Astrocyte (in vitro differentiated cells and primary cell): Measurements from ENCODE around the gene CERS6. TPM values are rescaled to one million over a fixed set of nuclear protein-coding genes. Genes with fewer than 3 reads are reported as not detected.

Source experiments
- DNase-seq: peaks from one replicate; pipeline ENCODE4 v3.0.0-alpha.2; 2010; ENCODE audit warnings: low read depth
- FAIRE-seq: peaks from 2 replicates; lab custom pipeline; 2011; peaks lifted over from hg19 to GRCh38; lab: Jason Lieb, UNC
- H2AFZ ChIP-seq: 2 replicates; pipeline ENCODE4 v1.6.0; 2012; ENCODE audit warnings: low read depth, low read length, inconsistent platforms
- H3K27ac ChIP-seq: 2 replicates; pipeline ENCODE4 v1.5.1; 2011; ENCODE audit warnings: low read depth, low read length, inconsistent platforms
- H3K27me3 ChIP-seq: 2 replicates; pipeline ENCODE4 v1.6.0; 2011; ENCODE audit warnings: low read length, inconsistent platforms; ENCODE audit not compliant: insufficient read depth
- H3K36me3 ChIP-seq: 2 replicates; pipeline ENCODE4 v1.5.1; 2011; ENCODE audit warnings: low read length, inconsistent platforms; ENCODE audit not compliant: insufficient read depth
- H3K4me1 ChIP-seq: 2 replicates; pipeline ENCODE4 v1.5.1; 2011; ENCODE audit warnings: low read length, inconsistent platforms; ENCODE audit not compliant: insufficient read depth
- H3K4me2 ChIP-seq: 2 replicates; pipeline ENCODE4 v1.6.0; 2012; ENCODE audit warnings: low read length, inconsistent platforms
- H3K4me3 ChIP-seq: 2 replicates; pipeline ENCODE4 v1.5.1; 2011; ENCODE audit warnings: low read depth, mild to moderate bottlenecking, low read length, inconsistent platforms; ENCODE audit not compliant: insufficient read depth
- H3K79me2 ChIP-seq: 2 replicates; pipeline ENCODE4 v1.6.0; 2012; ENCODE audit warnings: mild to moderate bottlenecking, low read length, inconsistent platforms; ENCODE audit not compliant: insufficient read depth
- H3K9ac ChIP-seq: 2 replicates; pipeline ENCODE4 v1.6.0; 2012; ENCODE audit warnings: mild to moderate bottlenecking, low read length, inconsistent platforms
- H3K9me3 ChIP-seq: 2 replicates; pipeline ENCODE4 v1.5.1; 2012; ENCODE audit warnings: low read depth, mild to moderate bottlenecking, low read length, inconsistent platforms; ENCODE audit not compliant: insufficient read depth
- H4K20me1 ChIP-seq: 2 replicates; pipeline ENCODE4 v1.6.0; 2012; ENCODE audit warnings: low read length, inconsistent platforms; ENCODE audit not compliant: insufficient read depth
- H3K27ac Mint-ChIP-seq: one replicate; pipeline ENCODE4 v1.8.0; 2021; ENCODE audit warnings: mild to moderate bottlenecking, mixed read lengths; ENCODE audit not compliant: unreplicated experiment
- H3K27me3 Mint-ChIP-seq: one replicate; pipeline ENCODE4 v1.8.0; 2021; ENCODE audit warnings: low read depth, mixed read lengths; ENCODE audit not compliant: unreplicated experiment
- H3K36me3 Mint-ChIP-seq: one replicate; pipeline ENCODE4 v1.8.0; 2021; ENCODE audit warnings: low read depth, mixed read lengths; ENCODE audit not compliant: unreplicated experiment
- H3K4me1 Mint-ChIP-seq: one replicate; pipeline ENCODE4 v1.8.0; 2021; ENCODE audit warnings: low read depth, mixed read lengths; ENCODE audit not compliant: unreplicated experiment
- H3K4me3 Mint-ChIP-seq: one replicate; pipeline ENCODE4 v1.8.0; 2021; ENCODE audit warnings: mild to moderate bottlenecking, moderate library complexity, mixed read lengths; ENCODE audit not compliant: unreplicated experiment
- H3K9me3 Mint-ChIP-seq: one replicate; pipeline ENCODE4 v1.8.0; 2021; ENCODE audit warnings: mild to moderate bottlenecking, mixed read lengths; ENCODE audit not compliant: unreplicated experiment
- EZH2 ChIP-seq: IDR thresholded peaks from 2 replicates; pipeline ENCODE4 v1.6.1; 2012; ENCODE audit warnings: mild to moderate bottlenecking, low read length, inconsistent platforms; ENCODE audit not compliant: insufficient read depth
- total RNA-seq: library from RNA; stranded (reverse); gene quantifications from 2 replicates; pipeline ENCODE4 v1.2.1, GENCODE V29; 2021
- TF ChIP-seq, protein P1 (sequence below): IDR thresholded peaks from 2 replicates; pipeline ENCODE4 v1.5.1; 2011; ENCODE audit warnings: low read depth, mild to moderate bottlenecking, inconsistent platforms, low read length, moderate library complexity; ENCODE audit not compliant: insufficient read depth

CERS6 gene
- total RNA-seq, 1 donor from 2014 or later: 23.4 TPM

DNA sequence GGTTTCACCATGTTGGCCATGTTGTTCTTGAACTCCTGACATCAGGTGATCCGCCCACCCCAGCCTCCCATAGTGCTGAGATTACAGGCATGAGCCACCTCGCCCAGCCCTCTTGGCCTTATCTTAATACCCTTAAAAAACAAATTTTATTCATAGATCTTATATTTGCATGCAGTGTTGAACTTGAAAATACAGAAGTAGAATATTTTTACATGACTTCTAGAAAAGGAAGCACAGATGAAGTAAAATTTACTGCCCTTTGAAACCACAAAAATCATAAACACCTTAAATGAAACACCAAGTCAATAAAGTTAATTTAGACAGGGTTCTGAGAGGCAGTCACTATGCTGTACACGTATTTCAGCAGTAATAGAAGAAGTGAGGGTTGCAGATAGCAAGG is 145.7 kb downstream of the CERS6 start:
- TF ChIP-seq, protein P1, sequence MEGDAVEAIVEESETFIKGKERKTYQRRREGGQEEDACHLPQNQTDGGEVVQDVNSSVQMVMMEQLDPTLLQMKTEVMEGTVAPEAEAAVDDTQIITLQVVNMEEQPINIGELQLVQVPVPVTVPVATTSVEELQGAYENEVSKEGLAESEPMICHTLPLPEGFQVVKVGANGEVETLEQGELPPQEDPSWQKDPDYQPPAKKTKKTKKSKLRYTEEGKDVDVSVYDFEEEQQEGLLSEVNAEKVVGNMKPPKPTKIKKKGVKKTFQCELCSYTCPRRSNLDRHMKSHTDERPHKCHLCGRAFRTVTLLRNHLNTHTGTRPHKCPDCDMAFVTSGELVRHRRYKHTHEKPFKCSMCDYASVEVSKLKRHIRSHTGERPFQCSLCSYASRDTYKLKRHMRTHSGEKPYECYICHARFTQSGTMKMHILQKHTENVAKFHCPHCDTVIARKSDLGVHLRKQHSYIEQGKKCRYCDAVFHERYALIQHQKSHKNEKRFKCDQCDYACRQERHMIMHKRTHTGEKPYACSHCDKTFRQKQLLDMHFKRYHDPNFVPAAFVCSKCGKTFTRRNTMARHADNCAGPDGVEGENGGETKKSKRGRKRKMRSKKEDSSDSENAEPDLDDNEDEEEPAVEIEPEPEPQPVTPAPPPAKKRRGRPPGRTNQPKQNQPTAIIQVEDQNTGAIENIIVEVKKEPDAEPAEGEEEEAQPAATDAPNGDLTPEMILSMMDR: no peak
- no peak for TF ChIP-seq EZH2

DNA sequence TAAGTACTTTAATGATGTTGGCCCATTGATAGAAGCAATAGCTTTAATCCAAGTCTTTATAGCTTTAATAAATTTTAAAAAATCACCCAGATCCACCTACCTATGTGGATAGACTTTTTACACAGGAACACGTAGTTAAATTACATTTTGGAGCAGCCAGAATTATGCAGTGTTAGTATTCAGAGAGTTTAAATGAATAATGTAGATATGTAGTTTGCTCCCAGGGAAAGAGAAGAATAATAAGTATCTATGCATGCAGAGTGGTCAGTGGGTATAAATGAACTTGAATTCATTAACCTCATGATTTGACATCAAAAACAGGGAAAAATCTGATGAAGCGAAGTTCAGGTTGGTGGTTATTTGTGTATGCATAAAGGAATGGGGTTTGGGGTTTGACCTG is 146.3 kb downstream of the CERS6 start:
- Histone ChIP-seq H3K27me3 (no peaks in the 10 kb centered on the region), H3K9ac (no peak overlapping the region), H4K20me1 (no peaks in the 10 kb centered on the region), H3K36me3 (no peaks in the 10 kb centered on the region), H2AFZ (no peak overlapping the region), H3K27ac (no peak overlapping the region), H3K4me2 (no peak overlapping the region), H3K79me2 (no peaks in the 10 kb centered on the region), H3K4me3 (no peak overlapping the region), H3K4me1 (no peaks in the 10 kb centered on the region), H3K9me3 (peaks cover 3% of the 10 kb centered on the region)
- no peak overlapping the region for H3K27ac Mint-ChIP-seq
- H3K9me3 Mint-ChIP-seq: peaks cover 14% of the 10 kb centered on the region
- DNase-seq (no peak), FAIRE-seq (no peak)
- no peak for TF ChIP-seq EZH2
- TF ChIP-seq, protein P1: no peak
- H3K27me3 Mint-ChIP-seq: no peaks in the 10 kb centered on the region
- peaks cover 4% of the 10 kb centered on the region for H3K36me3 Mint-ChIP-seq
- H3K4me1 Mint-ChIP-seq: peaks cover 10% of the 10 kb centered on the region
- no peak overlapping the region for H3K4me3 Mint-ChIP-seq

More for the DNA sequence above, 145.7 kb downstream of the CERS6 start:
- H3K4me1 ChIP-seq: no peaks in the 10 kb centered on the region
- H3K36me3 ChIP-seq: no peaks in the 10 kb centered on the region
- no peak for FAIRE-seq
- H3K9me3 ChIP-seq: peaks cover 3% of the 10 kb centered on the region
- no peak overlapping the region for H2AFZ ChIP-seq
- no peaks in the 10 kb centered on the region for H3K27me3 ChIP-seq
- H3K4me3 Mint-ChIP-seq: no peak overlapping the region
- H3K27ac Mint-ChIP-seq: no peak overlapping the region
- H3K4me2 ChIP-seq: no peak overlapping the region
- no peak overlapping the region for H3K4me3 ChIP-seq
- no peak for DNase-seq
- no peaks in the 10 kb centered on the region for H3K27me3 Mint-ChIP-seq
- no peaks in the 10 kb centered on the region for H4K20me1 ChIP-seq
- no peak overlapping the region for H3K27ac ChIP-seq
- H3K9ac ChIP-seq: no peak overlapping the region
- H3K9me3 Mint-ChIP-seq: peaks cover 12% of the 10 kb centered on the region
- peaks cover 4% of the 10 kb centered on the region for H3K36me3 Mint-ChIP-seq
- H3K79me2 ChIP-seq: no peaks in the 10 kb centered on the region
- H3K4me1 Mint-ChIP-seq: peaks cover 13% of the 10 kb centered on the region

DNA sequence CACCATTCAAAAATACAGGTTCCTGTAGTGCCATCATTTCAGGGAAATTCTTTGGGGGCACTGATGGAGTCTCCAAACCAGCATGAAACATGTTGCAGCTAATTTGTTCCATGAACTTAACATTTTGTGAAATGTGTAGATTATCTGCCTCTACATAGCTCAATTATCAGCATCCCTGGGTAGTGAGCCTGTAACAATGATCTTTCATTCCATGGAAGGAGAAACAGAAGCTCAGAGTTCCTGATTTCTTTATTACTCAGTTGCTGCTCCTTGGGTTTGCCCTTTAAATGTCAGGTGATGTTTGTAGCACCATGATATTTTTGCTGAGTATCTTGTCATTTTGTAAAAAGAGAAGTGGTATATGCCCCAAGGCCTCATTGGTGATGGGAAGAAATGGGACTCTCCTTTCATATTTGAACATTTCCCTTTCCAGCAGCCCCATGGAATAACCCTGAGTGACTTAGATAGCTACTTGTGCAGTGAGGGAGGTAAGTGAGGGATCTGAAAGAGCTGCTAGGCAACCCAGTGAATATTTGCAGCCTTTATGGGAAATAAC is 146.9 kb downstream of the CERS6 start:
- peaks cover 4% of the 10 kb centered on the region for H3K36me3 Mint-ChIP-seq
- FAIRE-seq: no peak
- TF ChIP-seq EZH2: no peak
- TF ChIP-seq, protein P1: no peak
- Histone ChIP-seq H3K27ac (no peak overlapping the region), H3K9me3 (peaks cover 3% of the 10 kb centered on the region), H4K20me1 (no peaks in the 10 kb centered on the region), H2AFZ (no peak overlapping the region), H3K4me2 (no peak overlapping the region), H3K36me3 (no peaks in the 10 kb centered on the region), H3K9ac (no peak overlapping the region), H3K4me3 (no peak overlapping the region), H3K27me3 (no peaks in the 10 kb centered on the region), H3K79me2 (no peaks in the 10 kb centered on the region), H3K4me1 (no peaks in the 10 kb centered on the region)
- H3K27ac Mint-ChIP-seq: no peak overlapping the region
- no peak overlapping the region for H3K4me3 Mint-ChIP-seq
- H3K9me3 Mint-ChIP-seq: peaks cover 14% of the 10 kb centered on the region
- H3K27me3 Mint-ChIP-seq: no peaks in the 10 kb centered on the region
- peaks cover 13% of the 10 kb centered on the region for H3K4me1 Mint-ChIP-seq
- no peak for DNase-seq
